K562 (cell line): ENCODE measurements around the gene HIVEP3. TPM values are rescaled to one million over a fixed set of nuclear protein-coding genes. Genes with fewer than 3 reads are reported as not detected.

ENCODE experiments used
- BDP1 ChIP-seq: IDR thresholded peaks from 3 replicates; pipeline ENCODE4 v1.6.1; 2011; ENCODE audit not compliant: insufficient read length, insufficient read depth
- CSDE1 ChIP-seq, 2 experiments: fragments of 450-650 bp; IDR thresholded peaks; 2 replicates each; pipeline ENCODE4 v1.6.1; 2016; ENCODE audit warnings: mild to moderate bottlenecking in 1 of 2
- CXXC5 ChIP-seq: fragments of 250-450 bp; sonication (Bioruptor Pico); IDR thresholded peaks from 2 replicates; pipeline ENCODE4 v1.8.0; 2022; ENCODE audit warnings: inconsistent platforms, mild to moderate bottlenecking, moderate library complexity
- DPF2 ChIP-seq: fragments of 450-650 bp; IDR thresholded peaks from 2 replicates; pipeline ENCODE4 v1.6.1; 2016
- EP300 ChIP-seq: IDR thresholded peaks from 2 replicates; pipeline ENCODE4 v1.6.1; 2012; ENCODE audit warnings: low read length, improper control_type of control experiment
- GABPB2 ChIP-seq: fragments of 250-450 bp; sonication (Bioruptor Pico); conservative IDR thresholded peaks from 2 replicates; pipeline ENCODE4 v1.5.1; 2021; ENCODE audit warnings: mild to moderate bottlenecking
- GATAD2A ChIP-seq: fragments of 450-650 bp; IDR thresholded peaks from 2 replicates; pipeline ENCODE4 v1.6.1; 2017
- IFI16 ChIP-seq: fragments of 250-450 bp; sonication (Bioruptor Pico); IDR thresholded peaks from 2 replicates; pipeline ENCODE4 v2.1.2; 2022; ENCODE audit warnings: mild to moderate bottlenecking, inconsistent platforms
- LEF1 ChIP-seq: fragments of 450-650 bp; IDR thresholded peaks from 2 replicates; pipeline ENCODE4 v1.6.1; 2016; ENCODE audit warnings: mild to moderate bottlenecking
- MAFG ChIP-seq: fragments of 450-650 bp; conservative IDR thresholded peaks from 2 replicates; pipeline ENCODE4 v1.6.1; 2016; ENCODE audit warnings: missing genetic modification characterization, missing compliant biosample characterization
- MED1 ChIP-seq: sonication (generic); formaldehyde crosslinking; IDR thresholded peaks from 2 replicates; pipeline ENCODE4 v1.8.1; 2023; ENCODE audit warnings: missing genetic modification reagents, borderline replicate concordance
- MIER1 ChIP-seq: fragments of 450-650 bp; IDR thresholded peaks from 2 replicates; pipeline ENCODE4 v1.6.1; 2016; ENCODE audit warnings: antibody characterized with exemption, mild to moderate bottlenecking, low read depth
- NFIC ChIP-seq: fragments of 450-650 bp; IDR thresholded peaks from 2 replicates; pipeline ENCODE4 v1.6.1; 2017; ENCODE audit warnings: mild to moderate bottlenecking, inconsistent platforms
- NR2C2 ChIP-seq, 2 experiments: fragments of 200-800 bp in 1 of 2; sonication (Bioruptor generic) in 1 of 2; sonication (generic) in 1 of 2; formaldehyde crosslinking in 1 of 2; IDR thresholded peaks; 2 replicates each; pipeline versions ENCODE4 v1.6.1 to v1.8.0; 2016 to 2022; ENCODE audit warnings: mild to moderate bottlenecking in 1 of 2, missing compliant biosample characterization in 1 of 2, missing genetic modification characterization in 1 of 2, missing genetic modification reagents in 1 of 2
- PHB ChIP-seq: fragments of 250-450 bp; sonication (Bioruptor Pico); IDR thresholded peaks from 2 replicates; pipeline ENCODE4 v1.5.0; 2021
- RB1 ChIP-seq: fragments of 450-650 bp; IDR thresholded peaks from 2 replicates; pipeline ENCODE4 v1.6.1; 2017; ENCODE audit warnings: low read depth, mild to moderate bottlenecking
- RBM14 ChIP-seq: fragments of 200-400 bp; formaldehyde crosslinking; IDR thresholded peaks from 2 replicates; pipeline ENCODE4 v1.6.1; 2018; ENCODE audit warnings: low read depth, mild to moderate bottlenecking, low read length, moderate library complexity, borderline replicate concordance; ENCODE audit not compliant: insufficient read depth
- SNIP1 ChIP-seq: fragments of 450-650 bp; IDR thresholded peaks from 2 replicates; pipeline ENCODE4 v1.7.1; 2017; ENCODE audit warnings: low read depth, mild to moderate bottlenecking
- STAT5A ChIP-seq: IDR thresholded peaks from 2 replicates; pipeline ENCODE4 v1.6.1; 2012; ENCODE audit warnings: low read length, inconsistent platforms, borderline replicate concordance
- TCFL5 ChIP-seq: fragments of 250-450 bp; sonication (Bioruptor Pico); conservative IDR thresholded peaks from 2 replicates; pipeline ENCODE4 v1.6.1; 2021; ENCODE audit warnings: mild to moderate bottlenecking, moderate library complexity, matching md5 sums
- ZBED1 ChIP-seq: IDR thresholded peaks from 2 replicates; pipeline ENCODE4 v1.6.1; 2014
- ZBTB8A ChIP-seq: fragments of 450-650 bp; IDR thresholded peaks from 2 replicates; pipeline ENCODE4 v1.6.1; 2018; ENCODE audit warnings: mild to moderate bottlenecking, moderate library complexity; ENCODE audit not compliant: partially characterized antibody
- ZFP1 ChIP-seq: fragments of 450-650 bp; formaldehyde crosslinking; IDR thresholded peaks from 2 replicates; pipeline ENCODE4 v1.4.0; 2020; ENCODE audit warnings: mild to moderate bottlenecking, mixed read lengths
- ZNF311 ChIP-seq: fragments of 250-450 bp; sonication (Bioruptor Pico); IDR thresholded peaks from 2 replicates; pipeline ENCODE4 v1.4.0; 2020; ENCODE audit warnings: mild to moderate bottlenecking, moderate library complexity
- ZNF785 ChIP-seq: fragments of 250-450 bp; sonication (Bioruptor Pico); IDR thresholded peaks from 2 replicates; pipeline ENCODE4 v1.4.0; 2020; ENCODE audit warnings: mild to moderate bottlenecking
- polyA plus RNA-seq, 8 experiments: library from polyadenylated mRNA; depleted of rRNA in 4 of 8; stranded (reverse) in 5 of 8; unstranded in 3 of 8; fragments of >200 nt; fragmentation: Nextera tagmentation in 2 of 8; fragmentation: Illumina TruSeq in 1 of 8; extraction: Ambion mirVana in 2 of 8; extraction: Trizol in 1 of 8; gene quantifications; 2 replicates each; pipeline versions ENCODE4 v1.2.1 to v1.2.3, GENCODE V29; 2011 to 2014; ENCODE audit warnings: inconsistent platforms in 1 of 8, missing spikeins in 1 of 8
- total RNA-seq, 7 experiments: library from RNA; depleted of rRNA in 6 of 7; stranded (reverse); fragments of >200 nt in 6 of 7; fragmentation: Illumina TruSeq in 2 of 7; extraction: Trizol in 2 of 7; gene quantifications; 2 replicates each; pipeline versions ENCODE4 v1.2.1 to v1.2.3, GENCODE V29; 2011 to 2021; ENCODE audit warnings: low replicate concordance in 1 of 7
- TF ChIP-seq, protein P1 (sequence below): fragments of 250-450 bp; sonication (Bioruptor Pico); IDR thresholded peaks from 2 replicates; pipeline ENCODE4 v1.4.0; 2020; ENCODE audit warnings: mild to moderate bottlenecking, moderate library complexity
- TF ChIP-seq, protein P2 (sequence below), 2 experiments: fragments of 200-800 bp in 1 of 2; sonication (Bioruptor generic) in 1 of 2; sonication (generic) in 1 of 2; formaldehyde crosslinking in 1 of 2; IDR thresholded peaks in 1 of 2; conservative IDR thresholded peaks in 1 of 2; 2 replicates each; pipeline versions ENCODE4 v1.5.0 to v1.6.1; 2016 to 2020; ENCODE audit warnings: missing compliant biosample characterization in 1 of 2, missing genetic modification characterization in 1 of 2, missing genetic modification reagents in 1 of 2
- TF ChIP-seq, protein P3 (sequence below): fragments of 450-650 bp; formaldehyde crosslinking; IDR thresholded peaks from 2 replicates; pipeline ENCODE4 v1.4.0; 2020; ENCODE audit warnings: mild to moderate bottlenecking

Gene HIVEP3
- total and polyA plus RNA-seq, 9 of the 15 experiments (the other 6 are each of a cell fraction or from before 2014, with no cell fraction given), result 0.09 to 0.58 (median 0.34) TPM; not detected in 1

DNA sequence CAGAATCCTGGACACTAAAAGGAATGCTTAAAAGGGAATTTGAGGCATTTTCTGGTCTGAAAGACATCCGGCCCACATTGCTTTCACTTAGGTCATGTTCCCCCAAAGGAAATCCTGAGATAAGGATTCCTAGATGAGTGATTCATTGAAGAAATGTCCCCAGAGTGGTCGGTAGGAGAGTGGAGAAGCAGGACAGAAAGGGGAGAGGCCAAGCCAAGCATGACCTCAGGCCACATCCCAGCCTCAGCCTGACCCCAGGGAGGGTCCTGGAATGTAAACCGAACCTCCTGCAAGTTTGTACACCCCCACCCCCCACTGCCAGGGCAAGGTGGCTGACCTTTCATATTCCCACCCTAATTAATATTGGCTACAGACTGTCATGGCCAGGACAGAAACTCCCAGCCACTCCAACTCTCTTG lies 16.6 kb downstream of the HIVEP3 start (continued):
- TF ChIP-seq ZNF785 (CRISPR knock-in tag) (no peak), ZNF311 (CRISPR knock-in tag) (no peak), GATAD2A (no peak), NR2C2 (CRISPR knock-in tag; IDR thresholded peaks at IDR 0.05) (no peak), NR2C2 (tag; IDR thresholded peaks at IDR 0.05) (peak; percentile 34; the same call in 1 of the 2 replicates), ZBED1 (no peak), MAFG (tag) (no peak), CXXC5 (CRISPR knock-in tag) (no peak), LEF1 (peak; percentile 28; the same call in 1 of the 2 replicates), EP300 (peak; percentile 18; the same call in 1 of the 2 replicates), ZFP1 (CRISPR knock-in tag) (no peak), DPF2 (peak; percentile 61), RB1 (no peak), CSDE1 (IDR thresholded peaks at IDR 0.05) (no peak), MED1 (CRISPR knock-in tag) (no peak), IFI16 (CRISPR knock-in tag) (no peak), BDP1 (no peak), PHB (no peak), STAT5A (no peak), MIER1 (no peak), RBM14 (no peak), GABPB2 (CRISPR knock-in tag) (no peak), SNIP1 (no peak), TCFL5 (CRISPR knock-in tag) (no peak), NFIC (no peak), ZBTB8A (no peak)
- TF ChIP-seq, protein P1, sequence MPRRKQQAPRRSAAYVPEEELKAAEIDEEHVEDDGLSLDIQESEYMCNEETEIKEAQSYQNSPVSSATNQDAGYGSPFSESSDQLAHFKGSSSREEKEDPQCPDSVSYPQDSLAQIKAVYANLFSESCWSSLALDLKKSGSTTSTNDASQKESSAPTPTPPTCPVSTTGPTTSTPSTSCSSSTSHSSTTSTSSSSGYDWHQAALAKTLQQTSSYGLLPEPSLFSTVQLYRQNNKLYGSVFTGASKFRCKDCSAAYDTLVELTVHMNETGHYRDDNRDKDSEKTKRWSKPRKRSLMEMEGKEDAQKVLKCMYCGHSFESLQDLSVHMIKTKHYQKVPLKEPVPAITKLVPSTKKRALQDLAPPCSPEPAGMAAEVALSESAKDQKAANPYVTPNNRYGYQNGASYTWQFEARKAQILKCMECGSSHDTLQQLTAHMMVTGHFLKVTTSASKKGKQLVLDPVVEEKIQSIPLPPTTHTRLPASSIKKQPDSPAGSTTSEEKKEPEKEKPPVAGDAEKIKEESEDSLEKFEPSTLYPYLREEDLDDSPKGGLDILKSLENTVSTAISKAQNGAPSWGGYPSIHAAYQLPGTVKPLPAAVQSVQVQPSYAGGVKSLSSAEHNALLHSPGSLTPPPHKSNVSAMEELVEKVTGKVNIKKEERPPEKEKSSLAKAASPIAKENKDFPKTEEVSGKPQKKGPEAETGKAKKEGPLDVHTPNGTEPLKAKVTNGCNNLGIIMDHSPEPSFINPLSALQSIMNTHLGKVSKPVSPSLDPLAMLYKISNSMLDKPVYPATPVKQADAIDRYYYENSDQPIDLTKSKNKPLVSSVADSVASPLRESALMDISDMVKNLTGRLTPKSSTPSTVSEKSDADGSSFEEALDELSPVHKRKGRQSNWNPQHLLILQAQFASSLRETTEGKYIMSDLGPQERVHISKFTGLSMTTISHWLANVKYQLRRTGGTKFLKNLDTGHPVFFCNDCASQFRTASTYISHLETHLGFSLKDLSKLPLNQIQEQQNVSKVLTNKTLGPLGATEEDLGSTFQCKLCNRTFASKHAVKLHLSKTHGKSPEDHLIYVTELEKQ (CRISPR knock-in tag), result no peak
- TF ChIP-seq, protein P2, sequence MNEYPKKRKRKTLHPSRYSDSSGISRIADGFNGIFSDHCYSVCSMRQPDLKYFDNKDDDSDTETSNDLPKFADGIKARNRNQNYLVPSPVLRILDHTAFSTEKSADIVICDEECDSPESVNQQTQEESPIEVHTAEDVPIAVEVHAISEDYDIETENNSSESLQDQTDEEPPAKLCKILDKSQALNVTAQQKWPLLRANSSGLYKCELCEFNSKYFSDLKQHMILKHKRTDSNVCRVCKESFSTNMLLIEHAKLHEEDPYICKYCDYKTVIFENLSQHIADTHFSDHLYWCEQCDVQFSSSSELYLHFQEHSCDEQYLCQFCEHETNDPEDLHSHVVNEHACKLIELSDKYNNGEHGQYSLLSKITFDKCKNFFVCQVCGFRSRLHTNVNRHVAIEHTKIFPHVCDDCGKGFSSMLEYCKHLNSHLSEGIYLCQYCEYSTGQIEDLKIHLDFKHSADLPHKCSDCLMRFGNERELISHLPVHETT (CRISPR knock-in tag; conservative IDR thresholded peaks at IDR 0.05 in 1 of 2, IDR thresholded peaks at IDR 0.05 in 1 of 2), result no peak
- TF ChIP-seq, protein P3, sequence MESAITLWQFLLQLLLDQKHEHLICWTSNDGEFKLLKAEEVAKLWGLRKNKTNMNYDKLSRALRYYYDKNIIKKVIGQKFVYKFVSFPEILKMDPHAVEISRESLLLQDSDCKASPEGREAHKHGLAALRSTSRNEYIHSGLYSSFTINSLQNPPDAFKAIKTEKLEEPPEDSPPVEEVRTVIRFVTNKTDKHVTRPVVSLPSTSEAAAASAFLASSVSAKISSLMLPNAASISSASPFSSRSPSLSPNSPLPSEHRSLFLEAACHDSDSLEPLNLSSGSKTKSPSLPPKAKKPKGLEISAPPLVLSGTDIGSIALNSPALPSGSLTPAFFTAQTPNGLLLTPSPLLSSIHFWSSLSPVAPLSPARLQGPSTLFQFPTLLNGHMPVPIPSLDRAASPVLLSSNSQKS (CRISPR knock-in tag), result no peak
